IMR-90 (cell line): ENCODE results near the gene RELCH.

Experiments
- CTCF ChIP-seq: conservative IDR thresholded peaks from 2 replicates; pipeline ENCODE4 v1.5.1; 2012; ENCODE audit warnings: mild to moderate bottlenecking, low read depth, low read length, improper control_type of control experiment
- MXI1 ChIP-seq: IDR thresholded peaks from 2 replicates; pipeline ENCODE4 v1.6.1; 2012; ENCODE audit warnings: low read depth, mild to moderate bottlenecking, low read length, moderate library complexity, borderline replicate concordance
- POLR2A ChIP-seq: IDR thresholded peaks from 2 replicates; pipeline ENCODE4 v1.6.1; 2012; ENCODE audit warnings: mild to moderate bottlenecking, low read depth, low read length
- RAD21 ChIP-seq: IDR thresholded peaks from 2 replicates; pipeline ENCODE4 v1.6.1; 2012; ENCODE audit warnings: low read length, improper control_type of control experiment
- RCOR1 ChIP-seq: IDR thresholded peaks from 2 replicates; pipeline ENCODE4 v1.6.1; 2012; ENCODE audit warnings: mild to moderate bottlenecking, low read length, improper control_type of control experiment; ENCODE audit not compliant: insufficient replicate concordance
- RFX5 ChIP-seq: IDR thresholded peaks from 2 replicates; pipeline ENCODE4 v1.8.0; 2012; ENCODE audit warnings: low read depth, mild to moderate bottlenecking, low read length, moderate library complexity
- SMC3 ChIP-seq: fragments of 150-350 bp; IDR thresholded peaks from 2 replicates; pipeline ENCODE4 v1.6.1; 2016; ENCODE audit warnings: low read depth, mild to moderate bottlenecking, antibody characterized with exemption, low read length, moderate library complexity
- USF2 ChIP-seq: fragments of 150-350 bp; IDR thresholded peaks from 2 replicates; pipeline ENCODE4 v1.6.1; 2017; ENCODE audit warnings: mild to moderate bottlenecking, antibody characterized with exemption, low read length, low read depth

DNA sequence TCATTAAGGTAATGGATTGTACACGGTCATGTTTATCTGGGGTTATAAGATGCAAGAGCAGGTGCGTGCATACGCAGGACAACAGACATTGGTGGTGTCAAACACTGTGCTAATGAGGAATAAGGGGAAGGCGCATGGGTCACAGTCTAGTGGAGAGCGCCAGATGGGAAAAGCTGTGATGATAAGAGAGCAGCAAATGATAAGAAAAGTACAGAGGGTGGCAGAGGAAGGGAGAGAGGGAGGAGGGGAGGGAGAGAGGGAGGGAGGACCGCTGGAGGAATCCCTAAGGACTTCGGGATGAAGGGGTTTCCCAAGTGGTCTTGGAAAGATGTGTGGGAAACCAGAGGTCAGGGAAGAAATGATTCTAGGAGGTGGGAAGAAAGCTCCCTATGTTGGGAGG lies 140.9 kb downstream of the RELCH start:
- no peak for TF ChIP-seq POLR2A
- TF ChIP-seq CTCF = no peak
- no peak for TF ChIP-seq RCOR1
- no peak for TF ChIP-seq RFX5
- TF ChIP-seq SMC3 = no peak
- TF ChIP-seq MXI1 = no peak
- TF ChIP-seq RAD21 = no peak
- TF ChIP-seq USF2 = no peak
